ENCODE measurements around the gene PNPLA8. TPM values are rescaled to one million over a fixed set of nuclear protein-coding genes. Genes with fewer than 3 reads are reported as not detected.

Gene PNPLA8
- total and polyA plus RNA-seq, 7 donors: 30.3 to 103 (median 60.1) TPM

DNA sequence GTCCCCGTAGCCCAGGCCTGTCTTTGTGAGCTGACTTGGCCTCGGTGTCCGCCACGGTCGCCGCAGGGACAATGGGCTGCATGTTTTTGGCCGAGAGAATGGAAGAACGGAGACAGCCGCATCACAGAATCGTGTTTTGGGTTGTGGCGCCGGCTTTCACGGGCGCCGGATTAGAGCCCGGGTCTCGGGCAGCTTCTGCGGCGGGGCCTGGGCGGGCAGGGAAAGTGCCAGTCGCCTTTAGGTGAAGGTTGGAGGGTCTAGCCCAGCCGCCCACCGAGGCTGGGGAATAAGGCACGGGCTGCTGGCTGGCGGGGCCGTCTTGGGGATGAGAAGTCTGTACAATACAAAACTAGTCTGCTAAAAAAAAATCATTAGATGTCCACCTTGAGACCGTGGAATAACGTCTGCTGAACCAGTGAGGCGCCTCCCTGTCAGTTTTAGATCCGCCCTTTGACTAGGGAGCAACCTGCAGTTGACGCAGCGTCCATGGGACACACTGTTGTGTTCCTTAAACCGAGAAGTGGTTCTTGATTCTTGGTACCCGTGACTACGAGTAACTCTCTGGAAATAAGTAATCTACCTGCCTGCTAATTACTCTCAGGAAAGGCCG lies 44.3 kb upstream of the PNPLA8 start:
- TF ChIP-seq, protein P1, sequence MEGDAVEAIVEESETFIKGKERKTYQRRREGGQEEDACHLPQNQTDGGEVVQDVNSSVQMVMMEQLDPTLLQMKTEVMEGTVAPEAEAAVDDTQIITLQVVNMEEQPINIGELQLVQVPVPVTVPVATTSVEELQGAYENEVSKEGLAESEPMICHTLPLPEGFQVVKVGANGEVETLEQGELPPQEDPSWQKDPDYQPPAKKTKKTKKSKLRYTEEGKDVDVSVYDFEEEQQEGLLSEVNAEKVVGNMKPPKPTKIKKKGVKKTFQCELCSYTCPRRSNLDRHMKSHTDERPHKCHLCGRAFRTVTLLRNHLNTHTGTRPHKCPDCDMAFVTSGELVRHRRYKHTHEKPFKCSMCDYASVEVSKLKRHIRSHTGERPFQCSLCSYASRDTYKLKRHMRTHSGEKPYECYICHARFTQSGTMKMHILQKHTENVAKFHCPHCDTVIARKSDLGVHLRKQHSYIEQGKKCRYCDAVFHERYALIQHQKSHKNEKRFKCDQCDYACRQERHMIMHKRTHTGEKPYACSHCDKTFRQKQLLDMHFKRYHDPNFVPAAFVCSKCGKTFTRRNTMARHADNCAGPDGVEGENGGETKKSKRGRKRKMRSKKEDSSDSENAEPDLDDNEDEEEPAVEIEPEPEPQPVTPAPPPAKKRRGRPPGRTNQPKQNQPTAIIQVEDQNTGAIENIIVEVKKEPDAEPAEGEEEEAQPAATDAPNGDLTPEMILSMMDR (IDR thresholded peaks at IDR 0.05): no peak
- intact Hi-C loops (cut with DNase I): no loop called here
- H3K4me1 ChIP-seq: peaks cover 53% of the 10 kb centered on the region
- H3K36me3 ChIP-seq (ENCODE audit: insufficient read depth in 1 of 2, low read depth in 1 of 2): peaks cover 0 to 38% of the 10 kb centered on the region in 2 donors
- 0% methylated on average over 36 of the region's 36 CpGs for WGBS, 3 donors
- no peaks in the 10 kb centered on the region for H3K27me3 ChIP-seq (ENCODE audit: insufficient read depth in 3 of 3, low read length in 2 of 3)
- H3K4me3 ChIP-seq: peak overlapping the region; percentile 90
- H3K27ac ChIP-seq: peak overlapping the region; percentile 94
- ATAC-seq: peak; percentile 10 to 64 (median 40)
- H3K9me3 ChIP-seq: no peaks in the 10 kb centered on the region
- peak; percentile 29 to 68 for DNase-seq

DNA sequence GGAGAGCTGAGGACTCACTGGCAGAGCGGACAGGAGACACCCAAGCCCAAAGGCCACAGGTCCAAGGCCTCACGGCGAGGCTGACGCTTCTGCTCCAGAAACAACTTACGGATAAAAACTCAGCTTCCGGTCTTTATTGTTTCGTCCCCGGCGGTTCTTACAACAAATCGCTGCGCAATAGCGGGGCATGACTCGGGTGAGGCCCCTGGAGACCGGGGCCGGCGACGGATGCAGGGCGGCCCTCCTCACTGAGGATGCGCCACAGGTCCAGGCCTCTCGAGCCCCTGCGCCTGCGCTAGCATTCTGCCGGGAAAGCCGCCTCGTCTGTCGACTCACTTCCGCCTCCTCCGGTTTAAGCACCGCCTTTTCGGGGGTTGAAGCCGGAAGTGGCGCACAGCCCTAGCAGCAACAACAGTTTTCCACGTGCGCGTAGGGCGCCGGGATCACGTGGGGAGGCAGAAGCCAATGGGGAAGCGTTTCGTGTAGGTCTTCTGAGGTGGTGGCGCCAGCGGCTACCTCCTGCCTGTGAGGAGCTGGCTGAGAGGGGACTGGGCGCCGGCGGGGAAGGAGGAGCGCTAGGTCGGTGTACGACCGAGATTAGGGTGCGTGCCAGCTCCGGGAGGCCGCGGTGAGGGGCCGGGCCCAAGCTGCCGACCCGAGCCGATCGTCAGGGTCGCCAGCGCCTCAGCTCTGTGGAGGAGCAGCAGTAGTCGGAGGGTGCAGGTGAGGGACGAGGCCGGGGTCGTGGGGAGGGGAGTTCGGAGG lies 43.6 kb upstream of the PNPLA8 start, which contains the start of the genes DNAJB9 and THAP5:
TSS of gene DNAJB9 (plus strand) at position 494 of the 765 bp plus-strand sequence. CDS start 1,853 bp downstream, outside the sequence.
TSS of gene THAP5 (minus strand) at position 326 of the 765 bp plus-strand sequence. CDS start at position 189, 137 bp downstream.
- WGBS, 3 donors: 0% methylated on average over 65 of the region's 65 CpGs
- Histone ChIP-seq H3K27ac (peak within 1 kb of the TSS; percentile 94), H3K27me3 (ENCODE audit: insufficient read depth in 3 of 3, low read length in 2 of 3) (no peaks in the 10 kb centered on the region), H3K9me3 (no peaks in the 10 kb centered on the region), H3K4me1 (peaks cover 53% of the 10 kb centered on the region), H3K36me3 (ENCODE audit: insufficient read depth in 1 of 2, low read depth in 1 of 2) (peaks cover 0 to 38% of the 10 kb centered on the region in 2 donors), H3K4me3 (peak within 1 kb of the TSS; percentile 90)
- DNase-seq: peak; percentile 99 to 100
- intact Hi-C loops (cut with DNase I): loop anchor here (1.0 to 2.0 kb wide), 2 partner anchors 43 kb away; partner anchors contain the start of gene PNPLA8 (in 2 of the 2)
- TF ChIP-seq, protein P1 (IDR thresholded peaks at IDR 0.05): no peak
- peak; percentile 96 to 98 (median 98) for ATAC-seq

DNA sequence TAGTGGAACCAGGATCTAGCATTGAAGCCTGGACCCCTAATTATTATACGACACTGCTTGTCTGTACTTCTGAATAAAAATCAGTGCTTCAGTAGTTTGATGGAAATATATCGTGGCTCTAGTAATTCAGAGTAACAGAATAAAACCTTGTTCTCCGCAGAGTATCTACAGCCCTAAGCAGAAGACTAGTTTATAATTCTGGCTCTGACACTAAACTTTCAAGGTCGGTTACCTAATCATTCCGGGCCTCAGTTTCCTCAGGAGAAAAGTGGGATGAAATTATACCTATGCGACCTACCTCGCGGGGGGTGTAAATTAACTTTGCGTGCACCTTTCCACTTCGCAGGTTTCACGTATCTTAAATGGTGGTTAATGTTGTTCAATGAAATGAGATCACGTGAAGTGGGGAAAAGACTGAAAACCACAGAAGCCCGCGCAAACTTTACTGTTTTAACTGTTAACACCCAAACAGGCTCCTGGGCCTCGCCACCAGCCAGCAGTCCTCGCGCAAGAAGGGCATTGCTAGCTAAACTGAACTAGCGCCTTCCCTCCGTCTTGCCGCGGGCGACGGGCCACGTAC lies 43.0 kb upstream of the PNPLA8 start:
- ATAC-seq (no peak), DNase-seq (no peak)
- intact Hi-C loops (cut with DNase I): loop anchor here (1.0 to 2.0 kb wide), 2 partner anchors 42 to 43 kb away; partner anchors contain the start of gene PNPLA8 (in 2 of the 2)
- 7 to 11% (median 11%) methylated on average over 24 of the region's 24 CpGs for WGBS, 3 donors
- H3K27ac ChIP-seq: peak overlapping the region; percentile 94
- no peaks in the 10 kb centered on the region for H3K27me3 ChIP-seq (ENCODE audit: insufficient read depth in 3 of 3, low read length in 2 of 3)
- H3K4me3 ChIP-seq: peak overlapping the region; percentile 90
- no peaks in the 10 kb centered on the region for H3K9me3 ChIP-seq
- peaks cover 0 to 38% of the 10 kb centered on the region in 2 donors for H3K36me3 ChIP-seq (ENCODE audit: insufficient read depth in 1 of 2, low read depth in 1 of 2)
- TF ChIP-seq, protein P1 (IDR thresholded peaks at IDR 0.05): no peak
- H3K4me1 ChIP-seq: peaks cover 53% of the 10 kb centered on the region

DNA sequence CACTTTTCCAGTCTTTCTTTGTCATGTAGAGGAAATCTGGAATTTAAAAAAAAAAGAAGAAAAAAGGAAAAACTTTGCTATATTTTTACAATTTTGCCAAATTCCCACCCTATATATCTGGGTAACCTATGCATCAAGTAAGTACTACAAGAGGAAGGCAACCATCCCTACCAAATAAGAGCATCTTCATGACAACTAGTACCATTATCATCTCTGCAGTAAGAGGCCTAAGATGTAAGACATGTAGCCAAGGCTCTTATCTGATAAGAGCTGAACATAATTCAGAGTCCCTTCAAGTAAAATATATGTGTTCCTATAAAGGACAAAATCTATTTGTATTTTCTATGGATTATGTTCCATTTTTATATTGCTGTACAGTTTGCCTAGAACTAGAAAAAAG lies 40.1 kb upstream of the PNPLA8 start:
- no peak overlapping the region for H3K4me3 ChIP-seq
- ATAC-seq (no peak), DNase-seq (no peak)
- H3K9me3 ChIP-seq: no peaks in the 10 kb centered on the region
- H3K27ac ChIP-seq: peak overlapping the region; percentile 2
- intact Hi-C loops (cut with DNase I): no loop called here
- no peaks in the 10 kb centered on the region for H3K27me3 ChIP-seq (ENCODE audit: insufficient read depth in 3 of 3, low read length in 2 of 3)
- peaks cover 30% of the 10 kb centered on the region for H3K4me1 ChIP-seq
- TF ChIP-seq, protein P1 (IDR thresholded peaks at IDR 0.05): no peak
- peaks cover 0 to 25% of the 10 kb centered on the region in 2 donors for H3K36me3 ChIP-seq (ENCODE audit: insufficient read depth in 1 of 2, low read depth in 1 of 2)
